ENCODE results near the gene CREG2.

GRCh38 chr2:101302016-101302415 lies 85.3 kb downstream of the CREG2 start:
- TF ChIP-seq ZNF8 (CRISPR knock-in tag; IDR thresholded peaks at IDR 0.05), result no peak
- TF ChIP-seq ZNF70 (CRISPR knock-in tag; IDR thresholded peaks at IDR 0.05), result no peak

All from SK-N-SH treated with all-trans-retinoic acid at 6 μM for 48 hours (cell line).